Trophoblast cell (in vitro differentiated cells and primary cell): ENCODE data around the gene CADM2.
"Not testable (repeated sequence)": the region's sequence is repeated elsewhere in the genome, so short reads cannot be mapped to it uniquely, and the experiment has no call there.

Experiments used
- DNase-seq, 2 donors: peaks; one replicate each; pipeline ENCODE4 v3.0.0-alpha.2; 2016
- H2AFZ ChIP-seq: 2 replicates; pipeline ENCODE4 v1.6.1; 2013; ENCODE audit warnings: low read length, moderate library complexity, mild to moderate bottlenecking; ENCODE audit not compliant: insufficient read depth, poor library complexity
- H2AK5ac ChIP-seq: 2 replicates; pipeline ENCODE4 v1.6.1; 2013; ENCODE audit warnings: mild to moderate bottlenecking, low read length
- H2BK120ac ChIP-seq: 2 replicates; pipeline ENCODE4 v1.6.1; 2013; ENCODE audit warnings: low read length, mild to moderate bottlenecking, moderate library complexity; ENCODE audit not compliant: insufficient read depth, poor library complexity
- H2BK12ac ChIP-seq: 2 replicates; pipeline ENCODE4 v1.6.1; 2013; ENCODE audit warnings: mild to moderate bottlenecking, low read length, moderate library complexity
- H2BK5ac ChIP-seq: 2 replicates; pipeline ENCODE4 v1.6.1; 2013; ENCODE audit warnings: low read length, low read depth, moderate library complexity, mild to moderate bottlenecking; ENCODE audit not compliant: poor library complexity
- H3K14ac ChIP-seq: 2 replicates; pipeline ENCODE4 v1.6.1; 2013; ENCODE audit warnings: mild to moderate bottlenecking, low read length
- H3K18ac ChIP-seq: 2 replicates; pipeline ENCODE4 v1.6.1; 2013; ENCODE audit warnings: mild to moderate bottlenecking, low read length
- H3K23ac ChIP-seq: 2 replicates; pipeline ENCODE4 v1.6.1; 2013; ENCODE audit warnings: low read length
- H3K27ac ChIP-seq: 2 replicates; pipeline ENCODE4 v1.5.1; 2013; ENCODE audit warnings: low read depth, mild to moderate bottlenecking, inconsistent platforms, low read length, moderate library complexity
- H3K27me3 ChIP-seq: 2 replicates; pipeline ENCODE4 v1.6.1; 2013; ENCODE audit warnings: inconsistent platforms, mild to moderate bottlenecking, low read length, moderate library complexity; ENCODE audit not compliant: insufficient read depth
- H3K36me3 ChIP-seq, 2 experiments: 1 replicate in 1 of 2; 2 replicates in 1 of 2; pipeline ENCODE4 v1.6.1; 2013; ENCODE audit warnings: low read length in 2 of 2, mild to moderate bottlenecking in 2 of 2, moderate library complexity in 1 of 2; ENCODE audit not compliant: insufficient read depth in 2 of 2, control insufficient read depth in 1 of 2
- H3K4ac ChIP-seq: 2 replicates; pipeline ENCODE4 v1.6.1; 2013; ENCODE audit warnings: low read depth, mild to moderate bottlenecking, low read length, moderate library complexity
- H3K4me1 ChIP-seq, 2 experiments: 1 replicate in 1 of 2; 2 replicates in 1 of 2; pipeline ENCODE4 v1.6.1; 2013; ENCODE audit warnings: low read length in 2 of 2, mild to moderate bottlenecking in 2 of 2, moderate library complexity in 1 of 2; ENCODE audit not compliant: insufficient read depth in 2 of 2, control insufficient read depth in 1 of 2
- H3K4me2 ChIP-seq: 2 replicates; pipeline ENCODE4 v1.6.1; 2013; ENCODE audit warnings: inconsistent platforms, mild to moderate bottlenecking, low read length, moderate library complexity
- H3K4me3 ChIP-seq: 2 replicates; pipeline ENCODE4 v1.5.1; 2013; ENCODE audit warnings: mild to moderate bottlenecking, low read depth, low read length, inconsistent platforms
- H3K79me1 ChIP-seq: one replicate; pipeline ENCODE4 v1.6.1; 2013; ENCODE audit warnings: low read length
- H3K79me2 ChIP-seq: 2 replicates; pipeline ENCODE4 v1.6.1; 2013; ENCODE audit warnings: low read length, mild to moderate bottlenecking; ENCODE audit not compliant: control insufficient read depth, insufficient read depth, poor library complexity
- H3K9ac ChIP-seq: 2 replicates; pipeline ENCODE4 v1.6.1; 2013; ENCODE audit warnings: mild to moderate bottlenecking, low read length
- H3K9me3 ChIP-seq: 2 replicates; pipeline ENCODE4 v1.6.1; 2013; ENCODE audit warnings: low read depth, mild to moderate bottlenecking, control low read depth, inconsistent platforms, low read length; ENCODE audit not compliant: insufficient read depth
- H4K12ac ChIP-seq: 2 replicates; pipeline ENCODE4 v1.6.1; 2013; ENCODE audit warnings: low read depth, mild to moderate bottlenecking, low read length, moderate library complexity
- H4K8ac ChIP-seq: 2 replicates; pipeline ENCODE4 v1.6.1; 2013; ENCODE audit warnings: low read depth, mild to moderate bottlenecking, low read length, moderate library complexity
- H4K91ac ChIP-seq: one replicate; pipeline ENCODE4 v1.6.1; 2013; ENCODE audit warnings: low read depth, mild to moderate bottlenecking, low read length, moderate library complexity
- WGBS: extraction: QIAGEN DNeasy Blood & Tissue Kit; methylation state at CpG from one replicate; pipeline ENCODE4 v1.1.7; 2013; ENCODE audit warnings: missing lambda C conversion rate; ENCODE audit not compliant: insufficient read length, insufficient coverage; ENCODE audit errors: extremely low coverage; 5-methylcytosine and 5-hydroxymethylcytosine counted together

The CADM2 gene

DNA sequence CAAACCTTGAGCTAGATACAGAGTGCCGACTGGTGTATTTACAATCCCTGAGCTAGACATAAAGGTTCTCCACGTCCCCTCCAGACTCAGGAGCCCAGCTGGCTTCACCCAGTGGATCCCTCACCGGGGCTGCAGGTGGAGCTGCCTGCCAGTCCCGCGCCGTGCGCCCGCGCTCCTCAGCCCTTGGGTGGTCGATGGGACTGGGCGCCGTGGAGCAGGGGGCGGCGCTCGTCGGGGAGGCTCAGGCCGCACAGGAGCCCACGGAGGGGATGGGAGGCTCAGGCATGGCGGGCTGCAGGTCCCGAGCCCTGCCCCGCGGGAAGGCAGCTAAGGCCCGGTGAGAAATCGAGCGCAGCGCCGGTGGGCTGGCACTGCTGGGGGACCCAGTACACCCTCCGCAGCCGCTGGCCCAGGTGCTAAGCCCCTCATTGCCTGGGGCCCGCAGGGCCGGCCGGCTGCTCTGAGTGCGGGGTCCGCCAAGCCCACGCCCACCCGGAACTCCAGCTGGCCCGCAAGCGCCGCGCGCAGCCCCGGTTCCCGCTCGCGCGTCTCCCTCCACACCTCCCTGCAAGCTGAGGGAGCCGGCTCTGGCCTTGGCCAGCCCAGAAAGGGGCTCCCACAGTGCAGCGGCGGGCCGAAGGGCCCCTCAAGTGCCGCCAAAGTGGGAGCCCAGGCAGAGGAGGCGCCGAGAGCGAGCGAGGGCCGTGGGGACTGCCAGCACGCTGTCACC lies 175.1 kb downstream of the CADM2 start:
- not testable (repeated sequence) for H3K4me2 ChIP-seq, H3K36me3 ChIP-seq

DNA sequence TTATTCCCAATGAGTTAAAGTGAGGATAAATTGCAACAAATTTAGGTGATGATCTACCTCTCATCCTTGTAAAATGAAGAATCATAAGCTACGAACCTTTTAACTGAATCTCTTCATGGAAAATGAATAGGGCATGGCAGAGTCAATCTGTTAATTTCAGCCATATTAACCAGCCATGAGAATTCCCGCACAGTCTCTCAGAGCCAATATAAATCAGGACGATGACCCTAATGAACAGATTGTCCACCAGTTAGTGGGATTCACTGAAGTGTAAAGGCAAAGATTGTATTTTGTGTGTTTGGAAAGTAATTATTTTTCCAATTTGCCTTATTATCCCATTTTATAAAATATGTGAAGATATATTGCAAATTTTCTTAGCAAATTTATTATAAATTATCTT lies 183.8 kb downstream of the CADM2 start:
- H4K91ac ChIP-seq: no peak overlapping the region
- H3K4me1 ChIP-seq: no peaks in the 10 kb centered on the region
- H3K14ac ChIP-seq: no peak overlapping the region
- H2AFZ ChIP-seq: no peak overlapping the region
- no peaks in the 10 kb centered on the region for H3K27me3 ChIP-seq
- H3K36me3 ChIP-seq: no peaks in the 10 kb centered on the region
- no peak overlapping the region for H2BK12ac ChIP-seq
- H3K4me2 ChIP-seq: no peak overlapping the region
- no peak overlapping the region for H3K9ac ChIP-seq
- H2AK5ac ChIP-seq: no peak overlapping the region
- H2BK120ac ChIP-seq: no peak overlapping the region
- H2BK5ac ChIP-seq: no peak overlapping the region
- no peak overlapping the region for H3K18ac ChIP-seq
- no peak overlapping the region for H3K23ac ChIP-seq
- no CpG with 5 or more reads among the region's 3 CpGs for WGBS
- H3K79me2 ChIP-seq: no peaks in the 10 kb centered on the region
- H3K4ac ChIP-seq: no peak overlapping the region
- no peaks in the 10 kb centered on the region for H3K79me1 ChIP-seq
- H4K12ac ChIP-seq: no peak overlapping the region
- no peak overlapping the region for H3K27ac ChIP-seq
- H3K4me3 ChIP-seq: no peak overlapping the region
- no peak overlapping the region for H4K8ac ChIP-seq
- H3K9me3 ChIP-seq: no peaks in the 10 kb centered on the region
- no peak for DNase-seq

More for the DNA sequence above, 175.1 kb downstream of the CADM2 start:
- no CpG with 5 or more reads among the region's 57 CpGs for WGBS
- not testable (repeated sequence) for H3K14ac ChIP-seq, H3K9me3 ChIP-seq, H2AFZ ChIP-seq, H3K79me1 ChIP-seq, H3K23ac ChIP-seq, H3K4me3 ChIP-seq, H2AK5ac ChIP-seq, H3K9ac ChIP-seq, H4K8ac ChIP-seq, H3K4ac ChIP-seq, H4K91ac ChIP-seq, H3K27ac ChIP-seq, H2BK5ac ChIP-seq, H4K12ac ChIP-seq, H3K18ac ChIP-seq, H3K79me2 ChIP-seq, H2BK12ac ChIP-seq, DNase-seq, H2BK120ac ChIP-seq, H3K4me1 ChIP-seq, H3K27me3 ChIP-seq

DNA sequence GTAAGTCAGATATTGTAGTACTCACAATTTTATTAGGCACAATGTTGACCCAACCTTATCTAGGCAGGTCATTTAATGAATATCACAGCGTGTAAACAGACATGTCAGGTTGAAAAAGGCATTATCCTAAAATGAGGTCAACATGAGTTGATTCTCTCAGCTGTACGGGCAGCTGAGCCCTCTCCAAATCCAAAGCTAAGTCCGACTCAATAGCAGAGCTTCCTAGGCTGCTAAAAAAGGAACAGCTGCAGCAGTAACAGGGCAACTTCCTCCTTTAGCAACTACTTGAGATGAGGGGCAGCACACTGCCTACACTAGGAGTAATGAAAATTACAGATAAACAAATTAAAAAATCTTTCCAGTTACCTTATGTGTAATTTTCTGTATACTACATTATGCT lies 189.2 kb downstream of the CADM2 start:
- no CpG with 5 or more reads among the region's 3 CpGs for WGBS

DNA sequence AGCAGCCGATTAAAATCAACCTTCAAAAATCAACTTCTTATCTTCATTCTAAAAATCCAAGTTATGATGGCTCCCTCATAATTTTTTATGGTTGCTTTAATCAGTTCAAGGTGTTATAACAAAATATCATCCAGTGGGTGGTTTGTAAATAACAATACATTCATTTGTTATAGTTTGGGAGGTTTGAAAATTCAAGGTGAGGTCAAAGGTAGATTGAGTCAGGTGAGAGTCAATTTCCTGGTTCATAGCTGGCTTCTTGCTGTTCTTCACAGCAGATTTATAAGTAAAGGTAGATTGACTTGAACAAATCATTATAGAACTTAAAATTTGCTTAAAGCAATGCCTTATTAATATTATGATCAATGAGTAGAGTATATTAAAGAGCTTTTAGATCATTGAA lies 192.8 kb downstream of the CADM2 start:
- H2BK12ac ChIP-seq: no peak overlapping the region
- H3K4me3 ChIP-seq: no peak overlapping the region
- H3K79me1 ChIP-seq: no peaks in the 10 kb centered on the region
- no peaks in the 10 kb centered on the region for H3K79me2 ChIP-seq
- H3K27ac ChIP-seq: no peak overlapping the region
- no peak overlapping the region for H3K4me2 ChIP-seq
- no peak overlapping the region for H4K91ac ChIP-seq
- H3K18ac ChIP-seq: no peak overlapping the region
- H2BK120ac ChIP-seq: no peak overlapping the region
- no peaks in the 10 kb centered on the region for H3K9me3 ChIP-seq
- H3K36me3 ChIP-seq: no peaks in the 10 kb centered on the region
- H3K27me3 ChIP-seq: no peaks in the 10 kb centered on the region
- H4K8ac ChIP-seq: no peak overlapping the region
- no peak overlapping the region for H3K9ac ChIP-seq
- H2AFZ ChIP-seq: no peak overlapping the region
- DNase-seq: no peak
- H4K12ac ChIP-seq: no peak overlapping the region
- H3K23ac ChIP-seq: no peak overlapping the region
- H3K4ac ChIP-seq: no peak overlapping the region
- no peak overlapping the region for H3K14ac ChIP-seq
- H2AK5ac ChIP-seq: no peak overlapping the region
- H2BK5ac ChIP-seq: no peak overlapping the region
- no CpG with 5 or more reads among the region's 1 CpG for WGBS
- no peaks in the 10 kb centered on the region for H3K4me1 ChIP-seq

More for the DNA sequence above, 189.2 kb downstream of the CADM2 start:
- Histone ChIP-seq H2BK120ac (no peak overlapping the region), H3K36me3 (no peaks in the 10 kb centered on the region), H3K9ac (no peak overlapping the region), H3K18ac (no peak overlapping the region), H2BK12ac (no peak overlapping the region), H3K23ac (no peak overlapping the region), H3K27ac (no peak overlapping the region), H2AK5ac (no peak overlapping the region), H3K79me1 (no peaks in the 10 kb centered on the region), H3K79me2 (no peaks in the 10 kb centered on the region), H3K4me1 (no peaks in the 10 kb centered on the region), H4K91ac (no peak overlapping the region), H2AFZ (no peak overlapping the region), H3K4me3 (no peak overlapping the region), H3K27me3 (no peaks in the 10 kb centered on the region), H3K9me3 (no peaks in the 10 kb centered on the region), H2BK5ac (no peak overlapping the region), H3K4ac (no peak overlapping the region), H3K14ac (no peak overlapping the region), H4K12ac (no peak overlapping the region), H4K8ac (no peak overlapping the region), H3K4me2 (no peak overlapping the region)
- no peak for DNase-seq
